IPS-20b (cell line): ENCODE results near the gene FAM187B.

Experiments used
- H3K27ac ChIP-seq: one replicate; pipeline ENCODE4 v1.5.1; 2013; ENCODE audit warnings: low read length
- H3K27me3 ChIP-seq: 2 replicates; pipeline ENCODE4 v1.6.1; 2013; ENCODE audit warnings: mild to moderate bottlenecking, low read length, inconsistent platforms; ENCODE audit not compliant: insufficient read depth
- H3K36me3 ChIP-seq: 2 replicates; pipeline ENCODE4 v1.6.1; 2013; ENCODE audit warnings: low read depth, mild to moderate bottlenecking, inconsistent platforms, low read length, moderate library complexity; ENCODE audit not compliant: insufficient read depth
- H3K4me1 ChIP-seq: 2 replicates; pipeline ENCODE4 v1.6.1; 2013; ENCODE audit warnings: mild to moderate bottlenecking, control low read depth, inconsistent platforms, low read length, moderate library complexity; ENCODE audit not compliant: insufficient read depth
- H3K4me3 ChIP-seq: 2 replicates; pipeline ENCODE4 v1.5.1; 2013; ENCODE audit warnings: mild to moderate bottlenecking, low read length, inconsistent platforms
- H3K9ac ChIP-seq: 2 replicates; pipeline ENCODE4 v1.6.1; 2013; ENCODE audit warnings: low read depth, mild to moderate bottlenecking, inconsistent platforms, low read length, moderate library complexity
- H3K9me3 ChIP-seq: 2 replicates; pipeline ENCODE4 v1.6.1; 2013; ENCODE audit warnings: mild to moderate bottlenecking, low read depth, low read length, inconsistent platforms; ENCODE audit not compliant: insufficient read depth

The FAM187B gene

GRCh38 chr19:35176181-35176570 lies 52.4 kb downstream of the FAM187B start:
- H3K9ac ChIP-seq: no peak overlapping the region
- no peaks in the 10 kb centered on the region; the same call in 1 of the 2 replicates for H3K4me1 ChIP-seq
- H3K36me3 ChIP-seq: no peaks in the 10 kb centered on the region
- no peaks in the 10 kb centered on the region for H3K9me3 ChIP-seq
- H3K27me3 ChIP-seq: no peaks in the 10 kb centered on the region
- H3K27ac ChIP-seq: no peak overlapping the region
- H3K4me3 ChIP-seq: no peak overlapping the region
